Right renal cortex interstitium (tissue), 3 donors: ENCODE data around the gene IL5. TPM values are rescaled to one million over a fixed set of nuclear protein-coding genes. Genes with fewer than 3 reads are reported as not detected.
A peak's percentile ranks its signal among the peaks of the same experiment; 100 is the strongest.
"Not testable (repeated sequence)": the region's sequence is repeated elsewhere in the genome, so short reads cannot be mapped to it uniquely, and the experiment has no call there.

Source experiments
- DNase-seq, 3 donors: peaks; one replicate each; pipeline ENCODE4 v3.0.0-alpha.2; 2013; ENCODE audit warnings: low read depth in 3 of 3, low spot score in 2 of 3
- polyA plus RNA-seq, 3 donors: library from polyadenylated mRNA; unstranded; fragments of 120-200 nt; gene quantifications; one replicate each; pipeline ENCODE4 v1.2.1, GENCODE V29; 2013; ENCODE audit not compliant: insufficient read length in 3 of 3

IL5 gene
- polyA plus RNA-seq = not detected

GRCh38 chr5:132543472-132544201, at the start of gene IL5:
Gene IL5 (minus strand): TSS chr5:132543522. CDS start chr5:132543478, 44 bp downstream.
- no peak for DNase-seq

GRCh38 chr5:132592521-132592920, 49.2 kb upstream of the IL5 start:
- no peak for DNase-seq

GRCh38 chr5:132591145-132591544, 47.8 kb upstream of the IL5 start:
- no peak for DNase-seq

- no peak for DNase-seq
Measured at GRCh38 chr5:132589467-132589866, 46.1 kb upstream of the IL5 start.

- DNase-seq = no peak
Measured at GRCh38 chr5:132586063-132586462, 42.7 kb upstream of the IL5 start.

- DNase-seq = not testable (repeated sequence)
Measured at GRCh38 chr5:132584560-132584959, 41.2 kb upstream of the IL5 start.

GRCh38 chr5:132576123-132576522, 32.8 kb upstream of the IL5 start:
- no peak for DNase-seq

- no peak for DNase-seq
Measured at GRCh38 chr5:132566657-132567056, 23.3 kb upstream of the IL5 start.

- DNase-seq = not testable (repeated sequence)
Measured at GRCh38 chr5:132564555-132564954, 21.2 kb upstream of the IL5 start.

GRCh38 chr5:132561601-132562000, 18.3 kb upstream of the IL5 start:
- DNase-seq = no peak

- DNase-seq = no peak
Measured at GRCh38 chr5:132559383-132560060, 16.2 kb upstream of the IL5 start.

- DNase-seq = peak; percentile 18 to 26 (median 19)
Measured at GRCh38 chr5:132557478-132558172, 14.3 kb upstream of the IL5 start.

- DNase-seq = peak; percentile 65 to 77 (median 69)
Measured at GRCh38 chr5:132556763-132557477, 13.6 kb upstream of the IL5 start, which contains the start of gene RAD50. Gene RAD50 (plus strand): TSS chr5:132556977. CDS start chr5:132557325, 348 bp downstream.

GRCh38 chr5:132556153-132556762, 12.9 kb upstream of the IL5 start:
- peak in 1 of 3 donors; percentile 8 for DNase-seq

GRCh38 chr5:132549576-132549975, 6.3 kb upstream of the IL5 start:
- no peak for DNase-seq

GRCh38 chr5:132548834-132549233, 5.5 kb upstream of the IL5 start:
- DNase-seq = not testable (repeated sequence)

GRCh38 chr5:132547269-132547668, 3.9 kb upstream of the IL5 start:
- DNase-seq = no peak

- DNase-seq = no peak
Measured at GRCh38 chr5:132546108-132546507, 2.8 kb upstream of the IL5 start.

- no peak for DNase-seq
Measured at GRCh38 chr5:132540764-132541163, 2.6 kb downstream of the IL5 start.

- no peak for DNase-seq
Measured at GRCh38 chr5:132540149-132540548, 3.2 kb downstream of the IL5 start.
